GM18505 (cell line): ENCODE results near the gene ZNF101.
"Not testable (repeated sequence)": the region's sequence is repeated elsewhere in the genome, so short reads cannot be mapped to it uniquely, and the experiment has no call there.

Experiments
- ATAC-seq: cut with Tn5 transposase; IDR thresholded peaks from one replicate; pipeline ENCODE4 v1.9.1; 2021; ENCODE audit not compliant: unreplicated experiment
- POLR2A ChIP-seq: IDR thresholded peaks from 4 replicates; pipeline ENCODE4 v1.6.1; 2011; ENCODE audit warnings: borderline replicate concordance; ENCODE audit not compliant: insufficient read depth, insufficient read length; ENCODE audit errors: extremely low read depth

ZNF101 gene

DNA sequence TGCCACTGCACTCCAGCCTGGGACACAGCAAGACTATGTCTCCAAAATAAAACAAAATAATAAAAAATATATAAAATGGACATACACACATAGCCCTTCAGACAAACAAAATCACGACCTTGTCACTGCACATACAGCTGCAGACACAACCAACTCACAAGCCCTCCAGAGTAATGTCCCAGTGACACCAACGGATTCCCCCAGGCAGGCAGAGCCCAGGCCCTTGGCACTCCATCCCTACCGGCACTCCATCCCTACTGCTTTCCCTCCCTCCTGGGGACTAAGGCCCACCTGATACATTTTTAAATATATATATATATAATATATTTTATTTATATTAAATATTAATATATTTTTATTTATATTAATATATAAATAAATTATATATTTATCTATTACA, 18.5 kb downstream of the ZNF101 start:
- no peak for TF ChIP-seq POLR2A
- no peak for ATAC-seq

- ATAC-seq, result not testable (repeated sequence)
These were observed 20.4 kb downstream of the ZNF101 start for GRCh38 chr19:19689023-19689422.

DNA sequence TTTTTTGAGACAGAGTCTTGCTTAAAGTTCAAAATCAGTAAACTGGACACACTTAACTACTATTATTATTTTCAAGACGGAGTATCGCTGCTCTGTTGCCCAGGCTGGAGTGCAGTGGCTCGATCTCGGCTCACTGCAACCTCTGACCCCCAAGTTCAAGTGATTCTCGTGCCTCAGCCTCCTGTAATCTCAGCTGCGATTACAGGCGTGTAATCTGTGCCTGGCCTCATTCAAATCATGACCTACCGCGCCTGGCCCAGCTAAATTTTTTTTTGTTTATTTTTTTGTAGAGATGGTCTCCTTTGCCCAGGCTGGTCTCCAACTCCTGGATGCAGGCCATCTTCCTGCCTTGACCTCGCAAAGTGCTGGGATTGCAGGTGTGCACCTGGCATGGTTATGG, 23.0 kb downstream of the ZNF101 start:
- TF ChIP-seq POLR2A, result no peak
- no peak for ATAC-seq

- no peak for ATAC-seq
- TF ChIP-seq POLR2A, result no peak
These were observed 27.7 kb downstream of the ZNF101 start for GRCh38 chr19:19696386-19696785.

DNA sequence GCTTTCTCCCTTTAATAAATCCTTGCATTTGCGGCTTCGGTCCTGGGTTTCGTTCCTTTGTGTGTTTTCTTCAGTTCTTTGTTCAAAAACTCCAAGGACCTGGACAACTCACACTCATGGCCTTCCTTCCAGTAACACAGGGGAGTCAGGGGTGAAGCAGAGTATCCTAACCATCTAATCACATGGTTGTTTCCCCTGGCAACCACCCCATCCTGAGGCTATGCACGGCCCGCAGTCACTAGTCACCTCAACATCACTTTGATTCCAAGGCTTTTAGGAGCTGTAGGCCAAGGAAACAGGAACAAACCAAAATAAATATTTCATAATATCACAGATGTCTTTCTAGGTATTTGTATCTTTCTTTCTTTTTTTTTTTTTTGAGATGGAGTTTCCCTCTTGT, 28.9 kb downstream of the ZNF101 start:
- TF ChIP-seq POLR2A, result no peak
- no peak for ATAC-seq

GRCh38 chr19:19700493-19700892, 31.9 kb downstream of the ZNF101 start:
- ATAC-seq, result not testable (repeated sequence)

- ATAC-seq, result no peak
- TF ChIP-seq POLR2A, result no peak
These were observed 36.2 kb downstream of the ZNF101 start for GRCh38 chr19:19704836-19705235.

- no peak for ATAC-seq
- no peak for TF ChIP-seq POLR2A
These were observed 41.9 kb downstream of the ZNF101 start for GRCh38 chr19:19710506-19710905.

DNA sequence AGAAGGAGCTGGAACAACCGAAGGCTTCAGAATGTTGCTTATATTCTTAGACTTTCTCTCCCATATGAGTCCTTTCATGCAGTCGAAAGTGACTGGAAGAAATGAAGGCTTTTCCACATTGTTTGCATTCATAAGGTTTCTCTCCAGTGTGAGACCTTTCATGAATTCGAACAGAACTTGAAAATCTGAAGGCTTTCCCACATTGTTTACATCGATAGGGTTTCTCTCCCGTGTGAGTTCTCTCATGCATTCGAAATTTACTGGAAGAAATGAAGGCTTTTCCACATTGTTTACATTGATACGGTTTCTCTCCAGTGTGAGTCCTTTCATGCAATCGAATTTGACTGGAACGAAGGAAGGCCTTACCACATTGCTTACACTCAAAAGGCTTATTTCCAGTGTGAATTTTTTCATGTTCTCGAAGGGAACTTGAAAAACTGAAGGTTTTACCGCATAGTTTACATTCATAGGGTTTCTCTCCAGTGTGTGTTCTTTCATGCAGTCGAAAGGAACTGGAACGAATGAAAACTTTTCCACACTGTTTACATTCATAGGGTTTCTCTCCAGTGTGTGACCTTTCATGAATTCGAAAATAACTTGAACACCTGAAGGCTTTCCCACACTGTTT, 42.8 kb downstream of the ZNF101 start:
- ATAC-seq, result no peak
- TF ChIP-seq POLR2A, result no peak

DNA sequence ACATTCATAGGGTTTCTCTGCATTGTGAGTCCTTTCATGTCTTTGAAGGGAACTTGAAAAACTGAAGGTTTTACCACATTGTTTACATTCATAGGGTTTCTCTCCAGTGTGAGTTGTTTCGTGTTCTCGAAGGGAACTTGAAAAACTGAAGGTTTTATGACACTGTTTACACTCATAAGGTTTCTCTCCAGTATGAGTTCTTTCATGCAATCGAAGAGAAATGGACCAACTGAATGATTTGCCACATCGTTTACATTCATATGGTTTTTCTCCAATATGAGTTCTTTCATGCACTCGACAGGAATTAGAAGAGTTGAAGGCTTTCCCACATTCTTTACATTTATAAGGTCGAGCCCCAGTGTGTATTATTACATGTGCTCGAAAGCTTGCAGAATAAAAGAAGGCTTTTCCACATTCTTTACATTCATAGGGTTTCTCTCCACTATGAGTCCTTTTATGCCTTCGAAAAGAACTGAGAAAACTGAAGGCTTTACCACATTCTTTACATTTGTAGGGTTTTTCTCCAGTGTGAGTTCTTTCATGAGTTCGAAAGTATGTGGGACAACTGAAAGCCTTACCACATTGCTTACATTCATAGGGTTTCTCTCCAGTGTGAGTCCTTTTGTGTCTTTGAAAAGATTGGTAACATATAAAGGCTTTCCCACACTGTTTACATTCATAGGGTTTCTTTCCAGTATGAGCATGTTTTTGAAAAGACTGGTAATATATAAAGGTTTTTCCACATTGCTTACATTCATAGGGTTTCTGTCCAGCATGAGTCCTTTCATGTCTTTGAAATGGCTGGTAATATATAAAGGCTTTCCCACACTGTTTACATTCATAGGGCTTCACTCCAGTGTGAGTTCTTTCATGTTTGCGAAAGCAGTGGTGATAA, 43.5 kb downstream of the ZNF101 start:
- TF ChIP-seq POLR2A, result no peak
- ATAC-seq, result no peak

DNA sequence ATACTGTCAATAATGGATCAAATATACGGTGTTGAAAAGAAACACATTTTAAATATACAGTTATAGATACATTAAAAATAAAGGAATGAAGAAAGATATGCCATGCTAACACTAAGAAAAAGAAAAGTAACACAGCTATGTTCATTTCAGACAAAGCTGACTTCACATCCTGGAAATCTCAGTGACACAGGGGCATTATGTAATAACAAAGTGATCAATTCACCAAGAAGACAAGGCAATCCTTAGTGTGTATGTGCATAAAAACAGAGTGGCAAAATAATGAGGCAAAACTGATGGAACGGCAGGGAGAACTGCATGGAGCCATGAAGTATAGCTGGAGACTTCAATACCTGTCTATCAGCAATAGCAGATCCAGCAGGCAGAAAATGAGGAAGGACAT, 51.2 kb downstream of the ZNF101 start:
- no peak for TF ChIP-seq POLR2A
- ATAC-seq, result no peak

DNA sequence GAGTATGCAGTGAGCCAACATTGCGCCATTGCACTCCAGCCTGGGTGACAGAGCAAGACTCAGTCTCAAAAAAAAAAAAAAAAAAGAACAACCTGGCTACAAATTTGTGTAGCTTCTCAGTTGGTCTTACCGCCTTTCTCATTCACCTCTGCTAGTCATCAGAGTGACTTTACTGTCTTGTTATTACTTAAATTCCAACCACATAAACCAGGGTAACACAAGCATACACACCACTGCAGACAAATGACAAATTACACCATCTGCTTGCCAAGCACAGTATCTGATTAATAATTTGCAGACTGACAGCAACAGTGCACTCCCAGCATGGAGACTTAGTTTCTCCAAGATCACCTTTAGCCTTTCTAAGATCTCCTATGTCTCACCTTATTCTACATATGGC, 53.3 kb downstream of the ZNF101 start:
- no peak for ATAC-seq
- no peak for TF ChIP-seq POLR2A

- peak; percentile 87 for TF ChIP-seq POLR2A
- peak; percentile 100 for ATAC-seq
These were observed 64.2 kb downstream of the ZNF101 start, which contains the start of gene ZNF14 for GRCh38 chr19:19732579-19733501. ZNF14 (minus strand) TSS chr19:19733112; CDS start chr19:19732958, 154 bp downstream.
